GM12878 (cell line): ENCODE results near the gene S100A16.

Experiments
- CEBPB ChIP-seq, 2 experiments: fragments of 150-350 bp in 1 of 2; IDR thresholded peaks; 2 replicates each; pipeline ENCODE4 v1.6.1; 2012 to 2014; ENCODE audit warnings: low read depth in 2 of 2, low read length in 2 of 2, borderline replicate concordance in 1 of 2, inconsistent platforms in 1 of 2
- EZH2 ChIP-seq: IDR thresholded peaks from 2 replicates; pipeline ENCODE4 v1.6.1; 2012; ENCODE audit warnings: low read depth, mild to moderate bottlenecking, control low read depth, inconsistent platforms, low read length, borderline replicate concordance; ENCODE audit not compliant: control insufficient read depth
- JUND ChIP-seq: IDR thresholded peaks from 2 replicates; pipeline ENCODE4 v1.6.1; 2012; ENCODE audit warnings: low read depth, mild to moderate bottlenecking, low read length, improper control_type of control experiment, moderate library complexity
- POLR2AphosphoS5 ChIP-seq: IDR thresholded peaks from 2 replicates; pipeline ENCODE4 v1.6.1; 2011; ENCODE audit warnings: mild to moderate bottlenecking, low read length, inconsistent platforms
- SMARCA5 ChIP-seq: fragments of 450-650 bp; IDR thresholded peaks from 2 replicates; pipeline ENCODE4 v1.6.1; 2017; ENCODE audit warnings: mild to moderate bottlenecking
- ZNF24 ChIP-seq: fragments of 450-650 bp; IDR thresholded peaks from 2 replicates; pipeline ENCODE4 v1.6.1; 2017; ENCODE audit warnings: antibody characterized with exemption, mild to moderate bottlenecking
- TF ChIP-seq, protein P1 (sequence below): IDR thresholded peaks from 2 replicates; pipeline ENCODE4 v1.6.1; 2012; ENCODE audit warnings: low read depth, low read length, improper control_type of control experiment

DNA sequence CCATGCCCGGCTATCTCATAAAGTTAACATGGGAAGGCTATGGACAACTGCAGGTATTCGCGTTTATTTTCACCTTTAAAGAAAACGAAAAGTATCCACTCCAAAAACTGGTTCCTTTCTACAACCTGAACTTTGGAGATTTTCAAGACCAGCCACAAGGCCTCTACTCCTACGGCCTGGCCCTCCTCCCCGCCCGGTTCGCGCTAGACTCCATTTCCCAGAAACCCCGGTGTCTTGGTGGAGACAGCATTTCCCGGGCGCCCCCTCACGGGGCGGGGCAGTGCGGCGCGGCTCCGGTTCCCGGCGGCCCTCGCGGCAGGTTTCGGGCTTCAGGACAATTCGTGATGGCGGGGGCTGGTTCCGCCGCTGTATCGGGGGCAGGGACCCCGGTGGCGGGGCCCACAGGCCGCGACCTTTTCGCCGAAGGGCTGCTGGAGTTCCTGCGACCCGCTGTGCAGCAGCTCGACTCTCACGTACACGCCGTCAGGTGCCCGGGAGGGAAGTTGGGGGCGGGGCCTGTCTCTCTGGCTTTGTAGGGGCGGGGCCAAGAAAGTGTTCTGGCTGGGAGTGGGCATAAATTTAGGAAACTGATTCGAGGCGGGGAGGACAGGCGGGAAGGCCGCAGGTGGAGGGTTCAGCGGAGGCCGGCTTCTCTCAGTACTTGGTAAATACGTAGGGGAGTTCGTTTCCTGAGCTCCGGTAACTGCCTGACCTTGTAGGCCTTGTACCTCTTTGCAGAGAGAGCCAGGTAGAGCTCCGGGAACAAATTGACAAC lies 45.6 kb upstream of the S100A16 start, which contains the start of gene SNAPIN:
- TF ChIP-seq EZH2 (no peak), ZNF24 (no peak), CEBPB (IDR thresholded peaks at IDR 0.05; ENCODE audit: borderline replicate concordance in 1 of 2, low read depth in 2 of 2, low read length in 2 of 2) (no peak), SMARCA5 (no peak), JUND (no peak), POLR2AphosphoS5 (peak; percentile 82)
- TF ChIP-seq, protein P1, sequence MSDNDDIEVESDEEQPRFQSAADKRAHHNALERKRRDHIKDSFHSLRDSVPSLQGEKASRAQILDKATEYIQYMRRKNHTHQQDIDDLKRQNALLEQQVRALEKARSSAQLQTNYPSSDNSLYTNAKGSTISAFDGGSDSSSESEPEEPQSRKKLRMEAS: no peak
